ENCODE results near the gene ZNF787. TPM values are rescaled to one million over a fixed set of nuclear protein-coding genes. Genes with fewer than 3 reads are reported as not detected.
A peak's percentile ranks its signal among the peaks of the same experiment; 100 is the strongest.

The ZNF787 gene
- polyA plus RNA-seq, 1 of the 3 experiments (the other 2 are of a cell fraction): 16.0 TPM

- H3K4me2 ChIP-seq: no peak overlapping the region
These were observed 46.0 kb upstream of the ZNF787 start for GRCh38 chr19:56167064-56167578.

GRCh38 chr19:56163097-56163496, 42.0 kb upstream of the ZNF787 start:
- WGBS (ENCODE audit: low lambda C conversion rate): 86% methylated on average over 12 of the region's 13 CpGs
- ChIA-PET POLR2A (no interaction called here), CTCF (interaction anchor here (2.7 kb wide), 1 partner anchor 87 kb away, joined by 12 read pairs; no protein-coding TSS in a partner anchor)
- H3K4me3 ChIP-seq (ENCODE audit: low read depth in 2 of 2, low read length in 1 of 2): no peak overlapping the region
- TF ChIP-seq POLR2AphosphoS5 (IDR thresholded peaks at IDR 0.05; ENCODE audit: low read depth, low read length) (no peak), FOXJ3 (CRISPR knock-in tag; IDR thresholded peaks at IDR 0.05) (no peak), TEAD4 (IDR thresholded peaks at IDR 0.05; ENCODE audit: borderline replicate concordance, insufficient read depth) (no peak), USF1 (IDR thresholded peaks at IDR 0.05; ENCODE audit: borderline replicate concordance, low read depth) (no peak), YY1 (IDR thresholded peaks at IDR 0.05; ENCODE audit: low read depth) (no peak), USF2 (IDR thresholded peaks at IDR 0.05; ENCODE audit: borderline replicate concordance, low read depth, low read length) (no peak), FOSL2 (IDR thresholded peaks at IDR 0.05; ENCODE audit: borderline replicate concordance, low read depth) (no peak), RAD21 (IDR thresholded peaks at IDR 0.05; ENCODE audit: low read length) (no peak)
- H3F3A ChIP-seq (replicated peaks; ENCODE audit: insufficient read depth): no peaks in the 10 kb centered on the region
- H3K27ac ChIP-seq (ENCODE audit: low read depth in 2 of 2, low read length in 1 of 2): no peak overlapping the region
- H3K79me2 ChIP-seq (ENCODE audit: insufficient read depth): no peaks in the 10 kb centered on the region
- peaks cover 9% of the 10 kb centered on the region; the same call in 1 of the 2 replicates for H3K27me3 ChIP-seq (ENCODE audit: insufficient read depth)
- H2AFZ ChIP-seq (ENCODE audit: low read depth): no peak overlapping the region
- no peaks in the 10 kb centered on the region for H3K9me3 ChIP-seq
- no peaks in the 10 kb centered on the region for H3K9me2 ChIP-seq
- no peaks in the 10 kb centered on the region for H3K4me1 ChIP-seq (ENCODE audit: control insufficient read depth in 1 of 2, insufficient read depth in 2 of 2, low read depth in 1 of 2, low read length in 1 of 2)
- H3K9ac ChIP-seq: no peak overlapping the region
- H4K20me1 ChIP-seq (ENCODE audit: insufficient read depth): no peaks in the 10 kb centered on the region
- H3K4me2 ChIP-seq: no peak overlapping the region
- peaks cover 0 to 7% of the 10 kb centered on the region in 2 experiments for H3K36me3 ChIP-seq (replicated peaks in 1 of 2; ENCODE audit: control insufficient read depth in 1 of 2, insufficient read depth in 2 of 2, low read length in 1 of 2)
- no peak for DNase-seq

More at GRCh38 chr19:56167064-56167578, 46.0 kb upstream of the ZNF787 start:
- DNase-seq: no peak
- no peaks in the 10 kb centered on the region for H3K9me2 ChIP-seq
- H3K4me3 ChIP-seq (ENCODE audit: low read depth in 2 of 2, low read length in 1 of 2): no peak overlapping the region
- H3K9me3 ChIP-seq: no peaks in the 10 kb centered on the region
- ChIA-PET CTCF (interaction anchor here (2.6 to 4.1 kb wide), 4 partner anchors 11 to 91 kb away, joined by 11 to 21 read pairs (median 12); no protein-coding TSS in a partner anchor), POLR2A (no interaction called here)
- H3F3A ChIP-seq (replicated peaks; ENCODE audit: insufficient read depth): no peaks in the 10 kb centered on the region
- H3K79me2 ChIP-seq (ENCODE audit: insufficient read depth): no peaks in the 10 kb centered on the region
- H3K27me3 ChIP-seq (ENCODE audit: insufficient read depth): peaks cover 14% of the 10 kb centered on the region; the same call in 1 of the 2 replicates
- no peaks in the 10 kb centered on the region for H4K20me1 ChIP-seq (ENCODE audit: insufficient read depth)
- 17% methylated on average over 7 of the region's 7 CpGs for WGBS (ENCODE audit: low lambda C conversion rate)
- no peaks in the 10 kb centered on the region for H3K36me3 ChIP-seq (replicated peaks in 1 of 2; ENCODE audit: control insufficient read depth in 1 of 2, insufficient read depth in 2 of 2, low read length in 1 of 2)
- no peak overlapping the region for H2AFZ ChIP-seq (ENCODE audit: low read depth)
- no peak overlapping the region for H3K9ac ChIP-seq
- no peaks in the 10 kb centered on the region for H3K4me1 ChIP-seq (ENCODE audit: control insufficient read depth in 1 of 2, insufficient read depth in 2 of 2, low read depth in 1 of 2, low read length in 1 of 2)
- peak; percentile 93 for TF ChIP-seq REST (IDR thresholded peaks at IDR 0.05; ENCODE audit: low read depth, low read length)
- no peak for TF ChIP-seq MXI1 (IDR thresholded peaks at IDR 0.05; ENCODE audit: low read depth, low read length)
- H3K27ac ChIP-seq (ENCODE audit: low read depth in 2 of 2, low read length in 1 of 2): no peak overlapping the region

Data from SK-N-SH (cell line).